Activated naive CD4-positive, alpha-beta T cell treated with anti-CD3 and anti-CD28 coated beads, Interleukin-2, amount 50 U/mL, for 16 hours (primary cell): ENCODE results near the gene SRD5A3.

Source experiments
- DNase-seq: peaks from one replicate; pipeline ENCODE4 v3.0.0-alpha.2; 2020

The SRD5A3 gene

DNA sequence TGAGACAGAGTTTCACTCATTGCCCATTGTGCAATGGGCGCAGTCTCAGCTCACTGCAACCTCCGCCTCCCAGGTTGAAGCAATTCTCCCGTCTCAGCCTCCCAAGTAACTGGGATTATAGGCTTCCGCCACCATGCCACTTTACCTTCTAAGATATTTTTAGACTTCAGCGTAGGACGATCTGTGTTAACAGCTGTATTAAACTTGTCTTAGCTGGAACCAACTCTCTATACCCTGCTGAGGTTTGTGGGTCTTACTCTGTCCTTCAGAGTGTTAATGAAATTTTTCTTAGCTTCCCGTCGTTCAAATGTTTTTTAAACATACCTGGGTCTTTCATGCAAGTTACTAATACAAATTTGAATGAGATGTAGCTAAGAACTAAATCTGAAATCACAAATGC lies 64.4 kb downstream of the SRD5A3 start:
- no peak for DNase-seq

DNA sequence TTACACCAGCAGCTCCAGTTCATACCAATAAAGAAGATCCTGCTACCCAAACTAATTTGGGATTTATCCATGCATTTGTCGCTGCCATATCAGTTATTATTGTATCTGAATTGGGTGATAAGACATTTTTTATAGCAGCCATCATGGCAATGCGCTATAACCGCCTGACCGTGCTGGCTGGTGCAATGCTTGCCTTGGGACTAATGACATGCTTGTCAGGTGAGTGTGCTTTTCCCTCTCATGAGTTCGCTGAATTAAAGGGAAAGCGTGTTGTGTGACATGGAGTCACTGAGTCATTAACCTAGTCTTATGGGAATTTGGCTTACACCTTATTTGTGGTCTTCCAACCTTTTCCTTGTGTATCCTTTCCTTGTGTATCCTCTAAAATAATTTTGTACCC lies 65.6 kb downstream of the SRD5A3 start:
- no peak for DNase-seq

DNA sequence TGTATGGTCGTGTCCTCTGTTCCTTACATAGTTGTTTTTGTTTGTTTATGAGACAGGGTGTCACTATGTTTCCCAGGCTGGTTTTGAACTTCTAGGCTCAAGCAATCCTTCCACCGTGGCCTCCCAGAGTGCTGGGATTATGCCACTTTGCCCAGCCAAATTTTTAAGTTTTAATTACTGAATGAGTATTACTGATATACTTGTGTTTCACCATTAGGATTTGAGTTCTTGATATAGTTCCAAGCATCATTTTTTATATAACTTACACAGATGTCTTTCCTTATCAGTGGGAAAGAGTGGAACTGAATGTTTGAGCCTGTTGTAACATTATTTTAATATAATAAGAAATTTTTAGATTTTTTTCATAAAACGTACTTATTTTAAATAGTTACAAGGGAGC lies 70.1 kb downstream of the SRD5A3 start:
- DNase-seq, result no peak
